AG09319 (cell line): ENCODE results near the gene AFAP1.

Experiments used
- DNase-seq: peaks from one replicate; pipeline ENCODE4 v3.0.0-alpha.2; 2010; ENCODE audit warnings: low read depth; ENCODE audit errors: extremely low read depth
- CTCF ChIP-seq: IDR thresholded peaks from 2 replicates; pipeline ENCODE4 v1.5.1; 2011; ENCODE audit warnings: low read depth, mild to moderate bottlenecking, inconsistent platforms, low read length, moderate library complexity

Gene AFAP1

GRCh38 chr4:7737268-7737645, 202.4 kb downstream of the AFAP1 start:
- no peak for DNase-seq
- no peak for TF ChIP-seq CTCF

DNA sequence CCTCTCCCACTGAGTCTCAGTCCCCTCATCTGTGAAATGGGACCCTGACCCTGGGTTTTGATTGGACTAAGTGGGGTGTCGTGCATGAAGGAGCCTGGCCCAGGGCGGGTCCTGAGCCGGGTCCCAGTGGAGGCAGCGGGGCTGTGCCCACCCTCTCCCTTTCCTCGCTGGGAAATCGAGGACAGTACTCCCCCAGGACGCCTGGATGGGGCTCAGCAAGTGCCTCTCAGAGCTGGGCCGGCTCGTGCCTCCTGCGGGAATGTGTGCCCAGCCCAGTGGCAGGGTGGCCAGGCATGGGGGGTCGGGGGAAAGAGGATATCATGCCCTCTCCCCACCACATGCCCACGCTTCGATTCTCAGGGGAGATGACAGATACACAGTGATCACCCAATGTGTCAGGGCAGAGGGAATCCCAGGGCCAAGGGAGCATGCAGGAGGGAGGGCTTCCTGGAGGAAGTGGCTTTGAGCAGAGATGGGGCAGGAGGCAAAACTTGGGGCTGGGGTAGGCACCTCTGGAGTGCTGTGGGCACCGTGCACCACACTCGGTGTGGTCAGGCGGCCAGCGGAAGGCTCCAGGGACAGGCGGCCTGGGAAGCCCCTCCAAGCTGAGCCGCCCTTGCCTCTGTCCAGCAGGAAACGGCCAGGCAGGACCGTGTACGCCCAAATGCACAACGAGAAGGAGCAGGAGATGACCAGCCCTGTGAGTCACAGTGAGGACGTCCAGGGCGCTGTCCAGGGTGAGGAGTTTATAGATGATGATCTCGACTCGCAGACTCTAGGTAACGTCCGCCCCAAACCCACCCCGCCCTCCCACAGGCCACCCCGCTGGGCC, 203.0 kb downstream of the AFAP1 start:
- TF ChIP-seq CTCF = no peak
- DNase-seq = no peak

GRCh38 chr4:7735961-7736360, 203.7 kb downstream of the AFAP1 start:
- DNase-seq = no peak
- no peak for TF ChIP-seq CTCF

- DNase-seq = no peak
- no peak for TF ChIP-seq CTCF
Measured at GRCh38 chr4:7735395-7735794, 204.3 kb downstream of the AFAP1 start.

DNA sequence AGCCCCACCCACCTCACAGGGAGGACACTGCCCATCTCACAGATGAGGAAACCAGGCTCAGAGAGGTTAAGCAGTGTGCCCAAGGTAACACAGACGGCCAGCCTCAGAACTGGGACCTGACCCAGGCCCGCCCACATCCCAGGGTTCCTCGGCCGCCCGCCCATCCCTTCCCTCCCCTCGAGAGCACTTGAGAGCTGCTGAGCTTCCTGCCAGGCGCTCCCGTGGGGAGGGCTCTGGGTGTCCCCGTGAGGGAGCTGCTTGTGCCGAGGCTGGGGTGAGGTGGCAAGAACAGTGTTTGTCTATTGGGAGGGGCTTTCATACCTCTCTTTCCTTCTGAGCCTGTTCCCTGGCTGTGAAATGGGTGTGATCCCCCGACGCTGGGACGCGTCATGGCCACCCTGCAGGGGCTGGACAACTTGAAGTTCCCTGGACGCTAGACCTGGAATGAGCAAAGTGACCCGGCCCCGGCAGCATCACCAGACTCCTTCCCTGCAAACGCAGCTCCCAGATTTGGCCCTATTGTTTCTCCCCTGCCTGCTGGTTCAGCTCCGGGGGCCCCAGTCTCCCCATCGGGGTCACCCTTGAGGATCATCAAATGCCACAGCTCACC, 204.9 kb downstream of the AFAP1 start:
- no peak for TF ChIP-seq CTCF
- no peak for DNase-seq

- no peak for DNase-seq
- no peak for TF ChIP-seq CTCF
Measured at GRCh38 chr4:7733801-7734650, 205.6 kb downstream of the AFAP1 start.

GRCh38 chr4:7733201-7733600, 206.5 kb downstream of the AFAP1 start:
- DNase-seq = no peak
- TF ChIP-seq CTCF = no peak
